ENCODE results near the gene ARG2. TPM values are rescaled to one million over a fixed set of nuclear protein-coding genes. Genes with fewer than 3 reads are reported as not detected.

The ARG2 gene
- total RNA-seq, 1 donor from 2014 or later: 78.7 TPM

GRCh38 chr14:67674480-67675218 is 54.9 kb downstream of the ARG2 start, which contains the start of gene VTI1B:
VTI1B (minus strand) TSS chr14:67674632; CDS start chr14:67674489, 143 bp downstream.
- peak within 1 kb of the TSS; percentile 96 for H3K4me3 Mint-ChIP-seq (ENCODE audit: unreplicated experiment)
- H3K36me3 Mint-ChIP-seq (ENCODE audit: unreplicated experiment): no peaks in the 10 kb centered on the region
- DNase-seq: peak; percentile 84
- H3K27me3 Mint-ChIP-seq (ENCODE audit: unreplicated experiment): peaks cover 8% of the 10 kb centered on the region
- H3K4me1 Mint-ChIP-seq (ENCODE audit: low read depth, unreplicated experiment): peaks cover 15% of the 10 kb centered on the region
- peak within 1 kb of the TSS; percentile 87 for H3K27ac Mint-ChIP-seq (ENCODE audit: unreplicated experiment)
- TF ChIP-seq CTCF (IDR thresholded peaks at IDR 0.05; ENCODE audit: partially characterized antibody, unreplicated experiment): no peak
- H3K9me3 Mint-ChIP-seq (ENCODE audit: unreplicated experiment): peaks cover 7% of the 10 kb centered on the region

- TF ChIP-seq CTCF (IDR thresholded peaks at IDR 0.05; ENCODE audit: partially characterized antibody, unreplicated experiment): no peak
- Mint-ChIP-seq H3K36me3 (ENCODE audit: unreplicated experiment) (no peaks in the 10 kb centered on the region), H3K9me3 (ENCODE audit: unreplicated experiment) (peaks cover 7% of the 10 kb centered on the region), H3K4me1 (ENCODE audit: low read depth, unreplicated experiment) (peaks cover 15% of the 10 kb centered on the region), H3K27me3 (ENCODE audit: unreplicated experiment) (peaks cover 6% of the 10 kb centered on the region), H3K27ac (ENCODE audit: unreplicated experiment) (peak overlapping the region; percentile 87), H3K4me3 (ENCODE audit: unreplicated experiment) (peak overlapping the region; percentile 94)
- no peak for DNase-seq
Measured at GRCh38 chr14:67675219-67675582, 55.5 kb downstream of the ARG2 start.

- no peak for TF ChIP-seq CTCF (IDR thresholded peaks at IDR 0.05; ENCODE audit: partially characterized antibody, unreplicated experiment)
- no peak for DNase-seq
- no peak overlapping the region for H3K27ac Mint-ChIP-seq (ENCODE audit: unreplicated experiment)
- no peak overlapping the region for H3K4me3 Mint-ChIP-seq (ENCODE audit: unreplicated experiment)
- peaks cover 6% of the 10 kb centered on the region for H3K27me3 Mint-ChIP-seq (ENCODE audit: unreplicated experiment)
- peaks cover 3% of the 10 kb centered on the region for H3K4me1 Mint-ChIP-seq (ENCODE audit: low read depth, unreplicated experiment)
- H3K9me3 Mint-ChIP-seq (ENCODE audit: unreplicated experiment): peaks cover 2% of the 10 kb centered on the region
- H3K36me3 Mint-ChIP-seq (ENCODE audit: unreplicated experiment): no peaks in the 10 kb centered on the region
Measured at GRCh38 chr14:67679006-67679405, 59.3 kb downstream of the ARG2 start.

- no peak for TF ChIP-seq CTCF (IDR thresholded peaks at IDR 0.05; ENCODE audit: partially characterized antibody, unreplicated experiment)
- no peak for DNase-seq
- Mint-ChIP-seq H3K27ac (ENCODE audit: unreplicated experiment) (no peak overlapping the region), H3K36me3 (ENCODE audit: unreplicated experiment) (no peaks in the 10 kb centered on the region), H3K27me3 (ENCODE audit: unreplicated experiment) (peaks cover 4% of the 10 kb centered on the region), H3K4me1 (ENCODE audit: low read depth, unreplicated experiment) (peaks cover 3% of the 10 kb centered on the region), H3K4me3 (ENCODE audit: unreplicated experiment) (no peak overlapping the region), H3K9me3 (ENCODE audit: unreplicated experiment) (peaks cover 2% of the 10 kb centered on the region)
Measured at GRCh38 chr14:67680121-67680602, 60.4 kb downstream of the ARG2 start.

- H3K4me3 Mint-ChIP-seq (ENCODE audit: unreplicated experiment): no peak overlapping the region
- no peak for DNase-seq
- H3K4me1 Mint-ChIP-seq (ENCODE audit: low read depth, unreplicated experiment): no peaks in the 10 kb centered on the region
- no peak for TF ChIP-seq CTCF (IDR thresholded peaks at IDR 0.05; ENCODE audit: partially characterized antibody, unreplicated experiment)
- H3K27me3 Mint-ChIP-seq (ENCODE audit: unreplicated experiment): no peaks in the 10 kb centered on the region
- H3K36me3 Mint-ChIP-seq (ENCODE audit: unreplicated experiment): no peaks in the 10 kb centered on the region
- H3K9me3 Mint-ChIP-seq (ENCODE audit: unreplicated experiment): no peaks in the 10 kb centered on the region
- no peak overlapping the region for H3K27ac Mint-ChIP-seq (ENCODE audit: unreplicated experiment)
Measured at GRCh38 chr14:67680941-67681340, 61.2 kb downstream of the ARG2 start.
